ENCODE results near the gene ZKSCAN4. TPM values are rescaled to one million over a fixed set of nuclear protein-coding genes. Genes with fewer than 3 reads are reported as not detected.

Gene ZKSCAN4
- total and polyA plus RNA-seq, 10 of the 15 experiments (the other 5 are each of a cell fraction or from before 2014, with no cell fraction given): 3.0 to 6.5 (median 5.0) TPM

GRCh38 chr6:28252009-28252975 is at the start of gene ZKSCAN4 (continued):
- TF ChIP-seq NBN (IDR thresholded peaks at IDR 0.05): peak; percentile 60; the same call in 1 of the 2 replicates
- TF ChIP-seq, protein P1, sequence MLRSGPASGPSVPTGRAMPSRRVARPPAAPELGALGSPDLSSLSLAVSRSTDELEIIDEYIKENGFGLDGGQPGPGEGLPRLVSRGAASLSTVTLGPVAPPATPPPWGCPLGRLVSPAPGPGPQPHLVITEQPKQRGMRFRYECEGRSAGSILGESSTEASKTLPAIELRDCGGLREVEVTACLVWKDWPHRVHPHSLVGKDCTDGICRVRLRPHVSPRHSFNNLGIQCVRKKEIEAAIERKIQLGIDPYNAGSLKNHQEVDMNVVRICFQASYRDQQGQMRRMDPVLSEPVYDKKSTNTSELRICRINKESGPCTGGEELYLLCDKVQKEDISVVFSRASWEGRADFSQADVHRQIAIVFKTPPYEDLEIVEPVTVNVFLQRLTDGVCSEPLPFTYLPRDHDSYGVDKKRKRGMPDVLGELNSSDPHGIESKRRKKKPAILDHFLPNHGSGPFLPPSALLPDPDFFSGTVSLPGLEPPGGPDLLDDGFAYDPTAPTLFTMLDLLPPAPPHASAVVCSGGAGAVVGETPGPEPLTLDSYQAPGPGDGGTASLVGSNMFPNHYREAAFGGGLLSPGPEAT (IDR thresholded peaks at IDR 0.05; ENCODE audit: low read depth): peak; percentile 92

- Histone ChIP-seq H2AFZ (ENCODE audit: control insufficient read depth, low read depth, low read length) (no peak overlapping the region), H3K9me3 (replicated peaks; ENCODE audit: control insufficient read depth, insufficient read depth, low read length) (no peaks in the 10 kb centered on the region), H3K79me2 (ENCODE audit: control insufficient read depth, insufficient read depth, low read length) (no peaks in the 10 kb centered on the region), H3K4me1 (ENCODE audit: control insufficient read depth, insufficient read depth, low read length) (no peaks in the 10 kb centered on the region), H3K36me3 (ENCODE audit: control insufficient read depth in 2 of 2, insufficient read depth in 2 of 2, low read length in 1 of 2) (no peaks in the 10 kb centered on the region), H3K9ac (ENCODE audit: control insufficient read depth, insufficient read depth, low read length) (no peak overlapping the region), H4K20me1 (ENCODE audit: control insufficient read depth, insufficient read depth) (no peaks in the 10 kb centered on the region), H3K4me2 (ENCODE audit: control insufficient read depth, insufficient read depth) (no peak overlapping the region), H3K27ac (ENCODE audit: control insufficient read depth, insufficient read depth) (no peak overlapping the region), H3K27me3 (replicated peaks in 1 of 2; ENCODE audit: control insufficient read depth in 2 of 2, insufficient read depth in 2 of 2, low read length in 1 of 2) (no peaks in the 10 kb centered on the region), H3K4me3 (no peak overlapping the region)
- ChIA-PET CTCF (no interaction called here), SMC1A (ENCODE audit: uncharacterized antibody, unreplicated experiment) (no interaction called here), POLR2A (interaction anchor here (0.5 kb wide), 1 partner anchor 75 kb away, joined by 3 read pairs; no protein-coding TSS in a partner anchor), RAD21 (ENCODE audit: unreplicated experiment) (no interaction called here)
- DNase-seq (ENCODE audit: low read depth, low spot score): no peak
- intact Hi-C loops (cut with micrococcal nuclease; ENCODE audit: unreplicated experiment): no loop called here
- in situ Hi-C loops (cut with MboI): no loop called here
- WGBS (ENCODE audit: insufficient coverage, insufficient replicate concordance, low lambda C conversion rate, missing lambda C conversion rate): 61% methylated on average over 7 of the region's 7 CpGs
- no TSS peak for BruUV-seq (replicated peaks)
- no peak for FAIRE-seq
- no peak for ATAC-seq
- TF ChIP-seq IRF3 (IDR thresholded peaks at IDR 0.05) (no peak), RAD21 (IDR thresholded peaks at IDR 0.05; ENCODE audit: insufficient read depth, low read depth, low read length) (no peak), ZNF207 (IDR thresholded peaks at IDR 0.05; ENCODE audit: borderline replicate concordance) (no peak), CHD4 (IDR thresholded peaks at IDR 0.05) (no peak), JUND (IDR thresholded peaks at IDR 0.05; ENCODE audit: low read depth, low read length) (no peak), CHD2 (IDR thresholded peaks at IDR 0.05; ENCODE audit: borderline replicate concordance, low read depth, low read length) (no peak), NR2C2 (IDR thresholded peaks at IDR 0.05; ENCODE audit: borderline replicate concordance, control insufficient read depth, insufficient read length, low read depth) (no peak), BCLAF1 (IDR thresholded peaks at IDR 0.05) (no peak), NR2C1 (IDR thresholded peaks at IDR 0.05) (no peak), BACH1 (IDR thresholded peaks at IDR 0.05; ENCODE audit: borderline replicate concordance) (no peak), IKZF2 (IDR thresholded peaks at IDR 0.05) (no peak), RUNX3 (IDR thresholded peaks at IDR 0.05; ENCODE audit: low read length) (no peak)
- TF ChIP-seq, protein P2, sequence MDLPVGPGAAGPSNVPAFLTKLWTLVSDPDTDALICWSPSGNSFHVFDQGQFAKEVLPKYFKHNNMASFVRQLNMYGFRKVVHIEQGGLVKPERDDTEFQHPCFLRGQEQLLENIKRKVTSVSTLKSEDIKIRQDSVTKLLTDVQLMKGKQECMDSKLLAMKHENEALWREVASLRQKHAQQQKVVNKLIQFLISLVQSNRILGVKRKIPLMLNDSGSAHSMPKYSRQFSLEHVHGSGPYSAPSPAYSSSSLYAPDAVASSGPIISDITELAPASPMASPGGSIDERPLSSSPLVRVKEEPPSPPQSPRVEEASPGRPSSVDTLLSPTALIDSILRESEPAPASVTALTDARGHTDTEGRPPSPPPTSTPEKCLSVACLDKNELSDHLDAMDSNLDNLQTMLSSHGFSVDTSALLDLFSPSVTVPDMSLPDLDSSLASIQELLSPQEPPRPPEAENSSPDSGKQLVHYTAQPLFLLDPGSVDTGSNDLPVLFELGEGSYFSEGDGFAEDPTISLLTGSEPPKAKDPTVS (IDR thresholded peaks at IDR 0.05; ENCODE audit: low read depth, low read length): no peak
Observed at GRCh38 chr6:28296520-28297060, 44.5 kb upstream of the ZKSCAN4 start.

Data from GM12878 (cell line).